ENCODE results near the gene CLEC9A. TPM values are rescaled to one million over a fixed set of nuclear protein-coding genes. Genes with fewer than 3 reads are reported as not detected.

CLEC9A gene
- total RNA-seq, 1 donor from 2014 or later, result not detected

GRCh38 chr12:10012630-10013330 is 17.7 kb upstream of the CLEC9A start:
- TF ChIP-seq CTCF (conservative IDR thresholded peaks at IDR 0.05), result no peak
- Mint-ChIP-seq H3K27ac (no peak overlapping the region), H3K4me3 (no peak overlapping the region), H3K9me3 (no peaks in the 10 kb centered on the region), H3K27me3 (peaks cover 31% of the 10 kb centered on the region), H3K36me3 (no peaks in the 10 kb centered on the region), H3K4me1 (ENCODE audit: unreplicated experiment) (no peaks in the 10 kb centered on the region)
- DNase-seq (ENCODE audit: extremely low spot score, unreplicated experiment), result no peak

DNA sequence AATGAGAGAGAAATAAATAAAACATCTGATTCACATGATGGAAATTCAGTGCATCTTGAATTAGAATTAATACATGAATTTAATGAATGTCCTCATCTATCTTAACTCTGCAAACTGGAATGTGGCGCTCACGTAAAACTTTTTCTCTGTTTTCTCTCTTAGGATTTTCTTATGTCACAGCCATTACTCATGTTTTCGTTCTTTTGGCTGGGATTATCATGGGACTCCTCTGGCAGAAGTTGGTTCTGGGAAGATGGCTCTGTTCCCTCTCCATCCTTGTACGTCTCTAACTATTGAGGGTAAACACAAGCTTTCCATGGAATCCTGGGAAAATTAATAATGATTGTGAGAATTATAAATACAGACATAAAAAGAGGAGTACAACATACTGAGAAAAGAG is 15.0 kb upstream of the CLEC9A start:
- H3K9me3 Mint-ChIP-seq, result no peaks in the 10 kb centered on the region
- no peak overlapping the region for H3K27ac Mint-ChIP-seq
- H3K4me3 Mint-ChIP-seq, result no peak overlapping the region
- H3K36me3 Mint-ChIP-seq, result no peaks in the 10 kb centered on the region
- TF ChIP-seq CTCF (conservative IDR thresholded peaks at IDR 0.05), result no peak
- peaks cover 27% of the 10 kb centered on the region for H3K27me3 Mint-ChIP-seq
- DNase-seq (ENCODE audit: extremely low spot score, unreplicated experiment), result no peak
- H3K4me1 Mint-ChIP-seq (ENCODE audit: unreplicated experiment), result no peaks in the 10 kb centered on the region

DNA sequence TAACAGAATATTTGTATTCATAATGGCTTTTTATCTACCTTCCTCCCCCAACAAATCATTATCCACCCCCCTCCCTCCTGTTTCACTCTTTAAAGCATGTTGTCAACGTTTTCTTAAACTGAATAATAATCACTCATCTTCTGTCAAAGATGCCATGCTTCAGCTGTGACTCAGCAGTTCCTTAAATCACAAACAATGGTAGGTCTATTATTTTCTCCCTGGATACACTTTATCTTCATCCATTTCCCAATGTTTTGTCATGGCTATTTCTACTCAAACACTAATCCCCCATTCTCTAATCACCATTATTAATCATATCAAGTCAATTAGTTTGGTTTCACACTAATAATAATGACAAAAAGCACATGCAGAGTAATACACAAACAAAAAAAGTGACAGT is 13.6 kb upstream of the CLEC9A start:
- H3K9me3 Mint-ChIP-seq, result no peaks in the 10 kb centered on the region
- peak overlapping the region; percentile 50 for H3K27ac Mint-ChIP-seq
- no peaks in the 10 kb centered on the region for H3K4me1 Mint-ChIP-seq (ENCODE audit: unreplicated experiment)
- no peaks in the 10 kb centered on the region for H3K36me3 Mint-ChIP-seq
- H3K4me3 Mint-ChIP-seq, result no peak overlapping the region
- TF ChIP-seq CTCF (conservative IDR thresholded peaks at IDR 0.05), result no peak
- no peak for DNase-seq (ENCODE audit: extremely low spot score, unreplicated experiment)
- peaks cover 22% of the 10 kb centered on the region for H3K27me3 Mint-ChIP-seq

DNA sequence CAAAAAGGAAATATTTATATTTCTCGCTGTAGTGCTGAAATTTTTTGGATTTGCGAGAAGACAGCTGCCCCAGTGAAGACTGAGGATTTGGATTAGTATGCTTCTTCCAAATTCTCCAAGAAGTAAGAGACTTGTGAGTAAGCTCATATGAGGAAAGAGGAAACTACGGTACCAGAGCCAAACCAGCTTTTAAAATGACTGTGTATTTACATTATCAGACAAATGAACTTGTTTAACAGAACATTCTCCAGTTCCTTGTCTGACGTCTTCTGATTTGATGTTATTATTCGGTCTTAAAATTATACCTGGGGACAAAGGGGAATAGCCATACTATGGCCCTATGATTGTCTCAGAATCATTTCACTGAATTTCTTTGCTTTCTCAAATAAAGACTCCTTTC is 12.1 kb upstream of the CLEC9A start:
- H3K9me3 Mint-ChIP-seq, result no peaks in the 10 kb centered on the region
- no peak overlapping the region for H3K4me3 Mint-ChIP-seq
- no peaks in the 10 kb centered on the region for H3K36me3 Mint-ChIP-seq
- no peak overlapping the region for H3K27ac Mint-ChIP-seq
- no peak for DNase-seq (ENCODE audit: extremely low spot score, unreplicated experiment)
- H3K27me3 Mint-ChIP-seq, result peaks cover 14% of the 10 kb centered on the region
- TF ChIP-seq CTCF (conservative IDR thresholded peaks at IDR 0.05), result no peak
- no peaks in the 10 kb centered on the region for H3K4me1 Mint-ChIP-seq (ENCODE audit: unreplicated experiment)

GRCh38 chr12:10021342-10021741 is 9.1 kb upstream of the CLEC9A start:
- DNase-seq (ENCODE audit: extremely low spot score, unreplicated experiment), result no peak
- Mint-ChIP-seq H3K9me3 (no peaks in the 10 kb centered on the region), H3K36me3 (no peaks in the 10 kb centered on the region), H3K27me3 (peaks cover 3% of the 10 kb centered on the region), H3K4me3 (no peak overlapping the region), H3K4me1 (ENCODE audit: unreplicated experiment) (no peaks in the 10 kb centered on the region), H3K27ac (no peak overlapping the region)
- TF ChIP-seq CTCF (conservative IDR thresholded peaks at IDR 0.05), result no peak
